A673 (cell line): ENCODE measurements around the gene COL5A1.

Experiments used
- CTCF ChIP-seq: fragments of 300-800, 200-600 bp; sonication (generic); conservative IDR thresholded peaks from 2 replicates; pipeline ENCODE4 v1.5.1; 2017; ENCODE audit warnings: low read depth, mild to moderate bottlenecking, antibody characterized with exemption, low read length, moderate library complexity, mixed read lengths
- EZH2 ChIP-seq: fragments of 200-600 bp; sonication (generic); IDR thresholded peaks from 2 replicates; pipeline ENCODE4 v1.6.1; 2017; ENCODE audit warnings: borderline replicate concordance, low read depth, mild to moderate bottlenecking, mixed read lengths, antibody characterized with exemption, low read length; ENCODE audit not compliant: poor library complexity, severe bottlenecking

- TF ChIP-seq CTCF = no peak
- no peak for TF ChIP-seq EZH2
Observed at GRCh38 chr9:134708672-134709038, 67.1 kb downstream of the COL5A1 start.
